GM03348 (cell line): ENCODE measurements around the gene RBM19.

Experiments
- DNase-seq: peaks from one replicate; pipeline ENCODE4 v3.0.0; 2012; ENCODE audit warnings: low spot score

The RBM19 gene

GRCh38 chr12:113804961-113805600 is 161.0 kb downstream of the RBM19 start:
- DNase-seq = no peak

GRCh38 chr12:113803759-113804140 is 162.4 kb downstream of the RBM19 start:
- no peak for DNase-seq

GRCh38 chr12:113802966-113803758 is 163.0 kb downstream of the RBM19 start:
- no peak for DNase-seq

GRCh38 chr12:113802000-113802749 is 163.9 kb downstream of the RBM19 start:
- no peak for DNase-seq

- DNase-seq = no peak
These were observed 165.9 kb downstream of the RBM19 start for GRCh38 chr12:113800201-113800600.

GRCh38 chr12:113798552-113798951 is 167.6 kb downstream of the RBM19 start:
- DNase-seq = no peak

GRCh38 chr12:113797535-113797868 is 168.6 kb downstream of the RBM19 start:
- DNase-seq = no peak

GRCh38 chr12:113796852-113797534 is 169.1 kb downstream of the RBM19 start:
- no peak for DNase-seq

- DNase-seq = no peak
These were observed 169.9 kb downstream of the RBM19 start for GRCh38 chr12:113796066-113796827.

- no peak for DNase-seq
These were observed 170.7 kb downstream of the RBM19 start for GRCh38 chr12:113795445-113795844.

GRCh38 chr12:113794774-113795173 is 171.4 kb downstream of the RBM19 start:
- DNase-seq = no peak

GRCh38 chr12:113793250-113793649 is 172.9 kb downstream of the RBM19 start:
- no peak for DNase-seq

- DNase-seq = no peak
These were observed 173.7 kb downstream of the RBM19 start for GRCh38 chr12:113792450-113792849.

- no peak for DNase-seq
These were observed 177.9 kb downstream of the RBM19 start for GRCh38 chr12:113788020-113788856.

- DNase-seq = no peak
These were observed 180.0 kb downstream of the RBM19 start for GRCh38 chr12:113786107-113786506.

GRCh38 chr12:113783811-113784210 is 182.3 kb downstream of the RBM19 start:
- no peak for DNase-seq

- no peak for DNase-seq
These were observed 183.3 kb downstream of the RBM19 start for GRCh38 chr12:113782873-113783272.

- DNase-seq = no peak
These were observed 184.5 kb downstream of the RBM19 start for GRCh38 chr12:113781415-113782198.

- DNase-seq = no peak
These were observed 186.4 kb downstream of the RBM19 start for GRCh38 chr12:113779774-113780173.
